Naive thymus-derived CD4-positive, alpha-beta T cell (primary cell): ENCODE data around the gene TBX19. TPM values are rescaled to one million over a fixed set of nuclear protein-coding genes. Genes with fewer than 3 reads are reported as not detected.

Experiments
- polyA plus RNA-seq, 2 donors: library from polyadenylated mRNA; unstranded; fragments of 300-500 nt; fragmentation: Illumina TruSeq; gene quantifications; one replicate each; pipeline ENCODE4 v1.2.3, GENCODE V29; 2021
- total RNA-seq, 6 experiments: library from RNA in 5 of 6; stranded (reverse) in 5 of 6; gene quantifications; 1 replicate in 5 of 6; 2 replicates in 1 of 6; pipeline ENCODE4 v1.2.3 and lab custom pipeline; 2021 to 2026

Gene TBX19
- total and polyA plus RNA-seq, 7 experiments from 2014 or later: 1.1 to 4.5 (median 2.2) TPM

Other genes with a start within 250 kb of the TBX19 start
- gene GPR161, start 143.9 kb upstream of the TBX19 start, total RNA-seq: under 1 TPM in 4 of 5 experiments, not detected in 1; 0.05 to 0.60 (median 0.17) TPM
- gene GPR161, start 143.9 kb upstream of the TBX19 start, polyA plus RNA-seq: not detected
- gene TIPRL, start 101.9 kb upstream of the TBX19 start, total RNA-seq: 10 to 100 TPM; 17.2 to 41.2 (median 23.5) TPM
- 10 to 100 TPM; 22.9 to 44.9 TPM for gene TIPRL, start 101.9 kb upstream of the TBX19 start, polyA plus RNA-seq
- gene SFT2D2, start 54.9 kb upstream of the TBX19 start, total RNA-seq: 10 to 100 TPM; 46.9 to 79.8 (median 51.3) TPM
- gene SFT2D2, start 54.9 kb upstream of the TBX19 start, polyA plus RNA-seq: 10 to 100 TPM; 35.9 to 42.6 TPM